Suprapubic skin (tissue), 4 donors: ENCODE data around the gene ZDHHC22. TPM values are rescaled to one million over a fixed set of nuclear protein-coding genes. Genes with fewer than 3 reads are reported as not detected.

ENCODE experiments used
- DNase-seq, 2 donors: peaks; one replicate each; pipeline ENCODE4 v3.0.0-alpha.2; 2019; ENCODE audit warnings: low spot score in 2 of 2
- H3K27ac ChIP-seq: fragments of 200-600 bp; sonication (generic); one replicate; pipeline ENCODE4 v1.5.1; 2019
- H3K27me3 ChIP-seq: fragments of 200-600 bp; sonication (generic); one replicate; pipeline ENCODE4 v1.5.1; 2019
- H3K36me3 ChIP-seq: fragments of 200-600 bp; sonication (generic); one replicate; pipeline ENCODE4 v1.5.1; 2019
- H3K4me1 ChIP-seq: fragments of 200-600 bp; sonication (generic); one replicate; pipeline ENCODE4 v1.5.1; 2019
- H3K4me3 ChIP-seq: fragments of 200-600 bp; sonication (generic); one replicate; pipeline ENCODE4 v1.5.1; 2019; ENCODE audit warnings: mild to moderate bottlenecking
- H3K9me3 ChIP-seq: fragments of 200-600 bp; sonication (generic); one replicate; pipeline ENCODE4 v1.5.1; 2019
- CTCF ChIP-seq, 2 donors: fragments of 200-600 bp in 1 of 2; fragments of 450-650 bp in 1 of 2; sonication (generic) in 1 of 2; IDR thresholded peaks; one replicate each; pipeline ENCODE4 v1.5.1; 2016 to 2019; ENCODE audit warnings: antibody characterized with exemption in 2 of 2, mild to moderate bottlenecking in 1 of 2, moderate library complexity in 1 of 2
- EP300 ChIP-seq: sonication (generic); formaldehyde crosslinking; IDR thresholded peaks from one replicate; pipeline ENCODE4 v1.6.1; 2017; ENCODE audit warnings: antibody characterized with exemption
- POLR2A ChIP-seq, 2 donors: fragments of 450-650 bp; IDR thresholded peaks; one replicate each; pipeline ENCODE4 v1.6.1; 2017; ENCODE audit warnings: antibody characterized with exemption in 2 of 2, mild to moderate bottlenecking in 2 of 2, moderate library complexity in 2 of 2
- POLR2AphosphoS5 ChIP-seq, 3 donors: sonication (generic); formaldehyde crosslinking; IDR thresholded peaks; one replicate each; pipeline ENCODE4 v1.6.1; 2017; ENCODE audit warnings: antibody characterized with exemption in 3 of 3
- WGBS: methylation state at CpG from one replicate; pipeline ENCODE4 v1.1.5; 2018; 5-methylcytosine and 5-hydroxymethylcytosine counted together
- total RNA-seq, 4 donors: library from RNA; depleted of rRNA; stranded (reverse); fragments of >200 nt; gene quantifications; one replicate each; pipeline ENCODE4 v1.1.0, GENCODE V29; 2016

Gene ZDHHC22
- total RNA-seq, 4 donors from 2014 or later: not detected

- H3K27ac ChIP-seq: no peak overlapping the region
- WGBS: 92% methylated on average over 3 of the region's 3 CpGs
- H3K27me3 ChIP-seq: peaks cover 35% of the 10 kb centered on the region
- peaks cover 2% of the 10 kb centered on the region for H3K4me1 ChIP-seq
- H3K4me3 ChIP-seq: no peak overlapping the region
- H3K36me3 ChIP-seq: no peaks in the 10 kb centered on the region
- no peak for TF ChIP-seq EP300
- no peak for TF ChIP-seq POLR2A (IDR thresholded peaks at IDR 0.05)
- no peak for TF ChIP-seq CTCF (IDR thresholded peaks at IDR 0.05)
- TF ChIP-seq POLR2AphosphoS5 (IDR thresholded peaks at IDR 0.05): no peak
- H3K9me3 ChIP-seq: no peaks in the 10 kb centered on the region
- peak in 1 of 2 donors; percentile 32 for DNase-seq
Observed at GRCh38 chr14:77130386-77130785, 11.2 kb downstream of the ZDHHC22 start.

- 37% methylated on average over 6 of the region's 6 CpGs for WGBS
- peak in 1 of 2 donors; percentile 26 for DNase-seq
- H3K36me3 ChIP-seq: no peaks in the 10 kb centered on the region
- TF ChIP-seq CTCF (IDR thresholded peaks at IDR 0.05) (no peak), POLR2AphosphoS5 (IDR thresholded peaks at IDR 0.05) (no peak), POLR2A (IDR thresholded peaks at IDR 0.05) (no peak), EP300 (no peak)
- peaks cover 22% of the 10 kb centered on the region for H3K4me1 ChIP-seq
- peaks cover 28% of the 10 kb centered on the region for H3K27me3 ChIP-seq
- no peak overlapping the region for H3K27ac ChIP-seq
- no peak overlapping the region for H3K4me3 ChIP-seq
- H3K9me3 ChIP-seq: no peaks in the 10 kb centered on the region
Observed at GRCh38 chr14:77128414-77128891, 13.1 kb downstream of the ZDHHC22 start.

- Histone ChIP-seq H3K27me3 (peaks cover 13% of the 10 kb centered on the region), H3K4me3 (no peak overlapping the region), H3K9me3 (no peaks in the 10 kb centered on the region), H3K27ac (no peak overlapping the region), H3K36me3 (no peaks in the 10 kb centered on the region), H3K4me1 (peaks cover 41% of the 10 kb centered on the region)
- WGBS: 100% methylated on average over 4 of the region's 4 CpGs
- DNase-seq: peak in 1 of 2 donors; percentile 69
- no peak for TF ChIP-seq POLR2A (IDR thresholded peaks at IDR 0.05)
- no peak for TF ChIP-seq POLR2AphosphoS5 (IDR thresholded peaks at IDR 0.05)
- no peak for TF ChIP-seq CTCF (IDR thresholded peaks at IDR 0.05)
- no peak for TF ChIP-seq EP300
Observed at GRCh38 chr14:77126461-77126990, 15.1 kb downstream of the ZDHHC22 start.

GRCh38 chr14:77125823-77126325, 15.7 kb downstream of the ZDHHC22 start:
- Histone ChIP-seq H3K9me3 (no peaks in the 10 kb centered on the region), H3K36me3 (peaks cover 2% of the 10 kb centered on the region), H3K27ac (no peak overlapping the region), H3K4me3 (no peak overlapping the region), H3K27me3 (peaks cover 10% of the 10 kb centered on the region), H3K4me1 (peaks cover 48% of the 10 kb centered on the region)
- DNase-seq: peak in 1 of 2 donors; percentile 49
- TF ChIP-seq POLR2AphosphoS5 (IDR thresholded peaks at IDR 0.05) (no peak), CTCF (IDR thresholded peaks at IDR 0.05) (no peak), EP300 (no peak), POLR2A (IDR thresholded peaks at IDR 0.05) (no peak)
- 86% methylated on average over 5 of the region's 8 CpGs for WGBS

- Histone ChIP-seq H3K4me1 (peaks cover 50% of the 10 kb centered on the region), H3K27ac (no peak overlapping the region), H3K4me3 (peak overlapping the region; percentile 48), H3K27me3 (peaks cover 10% of the 10 kb centered on the region), H3K9me3 (no peaks in the 10 kb centered on the region), H3K36me3 (peaks cover 3% of the 10 kb centered on the region)
- DNase-seq: no peak
- WGBS: 26% methylated on average over 25 of the region's 30 CpGs
- TF ChIP-seq EP300: no peak
- no peak for TF ChIP-seq POLR2AphosphoS5 (IDR thresholded peaks at IDR 0.05)
- no peak for TF ChIP-seq CTCF (IDR thresholded peaks at IDR 0.05)
- no peak for TF ChIP-seq POLR2A (IDR thresholded peaks at IDR 0.05)
Observed at GRCh38 chr14:77125281-77125801, 16.2 kb downstream of the ZDHHC22 start.
